MM.1S (cell line): ENCODE measurements around the gene ADAM8.

ENCODE experiments used
- CTCF ChIP-seq: fragments of 300-600 bp; sonication (generic); IDR thresholded peaks from 2 replicates; pipeline ENCODE4 v1.5.1; 2016; ENCODE audit warnings: antibody characterized with exemption, low read length, mixed read lengths
- EZH2 ChIP-seq: fragments of 300-600 bp; sonication (generic); optimal IDR thresholded peaks from 2 replicates; pipeline ENCODE3; 2017; ENCODE audit warnings: low read depth, mild to moderate bottlenecking, antibody characterized with exemption, low read length, mixed read lengths

GRCh38 chr10:133216776-133217175 lies 59.9 kb downstream of the ADAM8 start:
- no peak for TF ChIP-seq CTCF
- no peak for TF ChIP-seq EZH2
